ENCODE measurements around the gene THBS2. TPM values are rescaled to one million over a fixed set of nuclear protein-coding genes. Genes with fewer than 3 reads are reported as not detected.
"Not testable (repeated sequence)": the region's sequence is repeated elsewhere in the genome, so short reads cannot be mapped to it uniquely, and the experiment has no call there.

The THBS2 gene
- polyA plus RNA-seq, 4 donors = 0.45 to 7.9 (median 2.8) TPM

DNA sequence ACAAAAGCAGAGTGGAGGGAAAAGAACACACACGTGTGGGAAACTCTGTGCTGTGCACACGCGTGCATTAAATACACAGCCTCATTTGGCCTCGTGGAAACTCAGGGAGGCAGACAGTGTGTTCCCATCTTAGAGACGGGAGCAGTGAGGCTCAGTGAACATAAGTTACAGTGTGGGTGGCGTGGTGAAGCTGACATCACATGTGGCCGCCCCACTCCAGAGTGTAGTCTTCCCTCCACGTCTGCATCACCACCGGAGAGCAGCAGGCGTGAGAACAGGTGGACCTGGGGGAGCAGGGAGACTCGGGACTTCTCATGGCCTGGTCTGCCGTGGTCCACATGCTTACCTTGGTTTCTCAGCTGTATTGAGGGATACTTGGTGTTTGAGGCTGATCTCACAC lies 51.7 kb downstream of the THBS2 start:
- no peaks in the 10 kb centered on the region for H3K36me3 ChIP-seq (ENCODE audit: control insufficient read depth in 3 of 3, insufficient read depth in 2 of 3, low read depth in 1 of 3, low read length in 3 of 3)
- H3K9me3 ChIP-seq (ENCODE audit: control insufficient read depth in 2 of 2, insufficient read depth in 1 of 2, low read depth in 1 of 2, low read length in 1 of 2) = peaks cover 0 to 12% of the 10 kb centered on the region in 2 donors
- no peaks in the 10 kb centered on the region for H3K27me3 ChIP-seq (ENCODE audit: control insufficient read depth in 3 of 3, insufficient read depth in 3 of 3, low read length in 3 of 3)
- H3K27ac ChIP-seq (ENCODE audit: low read depth in 1 of 3, low read length in 2 of 3) = no peak overlapping the region
- no peak overlapping the region for H3K4me3 ChIP-seq (ENCODE audit: low read depth in 1 of 3, low read length in 3 of 3)
- DNase-seq = no peak
- FAIRE-seq = no peak
- no peaks in the 10 kb centered on the region for H3K4me1 ChIP-seq (ENCODE audit: control insufficient read depth in 3 of 3, insufficient read depth in 2 of 3, low read depth in 1 of 3, low read length in 2 of 3)
- WGBS, 3 donors = 87 to 92% (median 88%) methylated on average over 12 of the region's 12 CpGs

DNA sequence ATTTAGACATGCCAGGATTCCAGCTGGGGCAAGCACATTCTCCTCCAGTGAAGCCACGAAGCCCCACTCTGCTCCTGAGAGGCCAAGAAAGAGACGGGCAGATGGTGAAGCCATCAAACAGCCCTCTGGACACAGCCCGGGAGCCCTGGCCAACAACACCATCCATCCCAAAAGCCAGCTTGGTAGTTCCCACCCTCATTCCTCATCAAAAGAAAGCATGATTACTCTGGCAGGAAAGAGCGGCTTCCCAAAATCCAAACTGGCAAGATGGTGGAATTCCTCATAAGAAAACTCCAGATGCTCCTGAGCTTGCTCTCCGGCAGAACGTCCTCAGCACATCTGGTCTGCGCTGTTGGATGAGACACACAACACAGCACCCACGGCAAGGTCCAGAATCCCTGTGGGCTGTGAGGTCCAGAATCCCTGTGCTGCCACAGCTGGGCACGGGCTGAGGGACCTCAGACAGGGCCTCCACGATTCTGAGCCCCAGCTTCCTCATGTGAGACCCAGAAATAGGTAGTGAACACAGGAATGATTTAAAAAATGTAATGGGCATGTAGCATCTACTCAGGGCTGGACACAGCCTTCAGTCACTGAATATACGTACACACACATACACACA lies 52.6 kb downstream of the THBS2 start:
- 68 to 85% (median 82%) methylated on average over 11 of the region's 11 CpGs for WGBS, 3 donors
- peaks cover 0 to 7% of the 10 kb centered on the region in 2 donors for H3K9me3 ChIP-seq (ENCODE audit: control insufficient read depth in 2 of 2, insufficient read depth in 1 of 2, low read depth in 1 of 2, low read length in 1 of 2)

DNA sequence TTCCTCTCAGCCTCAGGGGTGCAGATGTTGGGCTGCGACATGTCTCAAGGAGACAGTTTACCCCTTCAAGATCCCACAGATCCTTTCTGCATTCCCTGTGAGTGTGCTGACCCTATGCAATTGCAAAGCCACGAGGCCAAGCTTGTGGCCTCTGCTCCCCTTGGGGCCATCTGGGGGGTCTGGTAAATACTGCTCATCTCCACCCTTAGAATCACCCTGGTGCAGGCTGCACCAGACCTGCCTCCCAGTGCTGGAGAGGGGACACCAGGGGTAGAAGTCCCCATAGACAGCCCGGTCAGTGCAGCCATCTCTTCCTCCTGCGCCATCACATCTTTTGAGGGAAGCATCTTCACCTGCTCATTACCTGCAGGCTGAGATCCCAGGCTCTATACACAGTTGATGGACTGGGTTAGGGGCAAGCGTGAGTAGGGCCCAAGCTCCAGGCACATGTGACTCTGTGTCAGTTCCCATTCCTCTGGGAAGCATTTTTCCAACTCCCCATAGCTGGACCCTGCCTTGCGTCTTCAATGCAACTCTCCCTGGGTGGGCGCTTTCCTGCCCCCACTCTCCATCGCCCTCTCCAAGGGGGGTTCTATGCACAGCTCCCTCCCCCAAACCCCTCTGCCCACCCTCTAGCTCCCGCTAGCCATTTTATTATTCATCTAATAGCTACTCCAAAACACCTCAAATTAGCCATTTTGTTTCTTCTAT lies 53.9 kb downstream of the THBS2 start:
- Histone ChIP-seq H3K27me3 (ENCODE audit: control insufficient read depth in 3 of 3, insufficient read depth in 3 of 3, low read length in 3 of 3) (no peaks in the 10 kb centered on the region), H3K4me3 (ENCODE audit: low read depth in 1 of 3, low read length in 3 of 3) (no peak overlapping the region), H3K27ac (ENCODE audit: low read depth in 1 of 3, low read length in 2 of 3) (no peak overlapping the region), H3K36me3 (ENCODE audit: control insufficient read depth in 3 of 3, insufficient read depth in 2 of 3, low read depth in 1 of 3, low read length in 3 of 3) (no peaks in the 10 kb centered on the region), H3K4me1 (ENCODE audit: control insufficient read depth in 3 of 3, insufficient read depth in 2 of 3, low read depth in 1 of 3, low read length in 2 of 3) (no peaks in the 10 kb centered on the region), H3K9me3 (ENCODE audit: control insufficient read depth in 2 of 2, insufficient read depth in 1 of 2, low read depth in 1 of 2, low read length in 1 of 2) (peaks cover 0 to 2% of the 10 kb centered on the region in 2 donors)
- no peak for FAIRE-seq
- DNase-seq = no peak
- WGBS, 3 donors = 89 to 93% (median 93%) methylated on average over 9 of the region's 9 CpGs

More for the DNA sequence above, 52.6 kb downstream of the THBS2 start:
- H3K27ac ChIP-seq (ENCODE audit: low read depth in 1 of 3, low read length in 2 of 3) = no peak overlapping the region
- H3K4me1 ChIP-seq (ENCODE audit: control insufficient read depth in 3 of 3, insufficient read depth in 2 of 3, low read depth in 1 of 3, low read length in 2 of 3) = no peaks in the 10 kb centered on the region
- DNase-seq (no peak), FAIRE-seq (no peak)
- no peaks in the 10 kb centered on the region for H3K27me3 ChIP-seq (ENCODE audit: control insufficient read depth in 3 of 3, insufficient read depth in 3 of 3, low read length in 3 of 3)
- no peak overlapping the region for H3K4me3 ChIP-seq (ENCODE audit: low read depth in 1 of 3, low read length in 3 of 3)
- no peaks in the 10 kb centered on the region for H3K36me3 ChIP-seq (ENCODE audit: control insufficient read depth in 3 of 3, insufficient read depth in 2 of 3, low read depth in 1 of 3, low read length in 3 of 3)

DNA sequence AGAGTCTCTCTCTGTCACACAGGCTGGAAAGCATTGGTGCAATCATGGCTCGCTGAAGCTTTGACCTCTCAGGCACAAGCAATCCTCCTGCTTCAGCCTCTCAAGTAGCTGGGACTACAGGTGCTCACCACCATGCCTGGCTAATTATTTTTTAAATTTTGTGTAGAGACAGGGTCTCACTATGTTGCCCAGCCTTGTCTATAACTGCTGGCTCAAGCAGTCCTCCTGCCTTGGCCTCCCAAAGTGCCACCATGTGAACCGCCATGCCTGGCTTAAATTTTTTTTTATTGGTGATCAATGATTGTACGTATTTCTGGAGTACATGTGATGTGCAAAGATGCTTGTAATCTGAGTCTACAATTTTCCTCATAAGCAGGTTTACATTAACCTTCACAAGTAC lies 54.8 kb downstream of the THBS2 start:
- DNase-seq (no peak), FAIRE-seq (no peak)
- Histone ChIP-seq H3K4me3 (ENCODE audit: low read depth in 1 of 3, low read length in 3 of 3) (no peak overlapping the region), H3K4me1 (ENCODE audit: control insufficient read depth in 3 of 3, insufficient read depth in 2 of 3, low read depth in 1 of 3, low read length in 2 of 3) (no peaks in the 10 kb centered on the region), H3K27ac (ENCODE audit: low read depth in 1 of 3, low read length in 2 of 3) (no peak overlapping the region), H3K36me3 (ENCODE audit: control insufficient read depth in 3 of 3, insufficient read depth in 2 of 3, low read depth in 1 of 3, low read length in 3 of 3) (no peaks in the 10 kb centered on the region), H3K27me3 (ENCODE audit: control insufficient read depth in 3 of 3, insufficient read depth in 3 of 3, low read length in 3 of 3) (no peaks in the 10 kb centered on the region), H3K9me3 (ENCODE audit: control insufficient read depth in 2 of 2, insufficient read depth in 1 of 2, low read depth in 1 of 2, low read length in 1 of 2) (peaks cover 0 to 2% of the 10 kb centered on the region in 2 donors)
- WGBS, 3 donors = 88 to 97% (median 93%) methylated on average over 3 of the region's 3 CpGs

DNA sequence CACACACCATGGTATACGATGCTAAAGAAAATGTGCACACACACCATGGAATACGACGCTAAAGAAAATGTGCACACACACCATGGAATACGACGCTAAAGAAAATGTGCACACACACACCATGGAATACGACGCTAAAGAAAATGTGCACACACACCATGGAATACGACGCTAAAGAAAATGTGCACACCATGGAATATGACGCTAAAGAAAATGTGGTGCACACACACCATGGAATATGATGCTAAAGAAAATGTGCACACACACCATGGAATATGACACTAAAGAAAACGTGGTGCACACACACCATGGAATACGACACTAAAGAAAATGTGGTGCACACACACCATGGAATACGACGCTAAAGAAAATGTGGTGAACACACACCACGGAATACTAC lies 55.7 kb downstream of the THBS2 start:
- not testable (repeated sequence) for H3K27ac ChIP-seq (ENCODE audit: low read depth in 1 of 3, low read length in 2 of 3); FAIRE-seq; H3K4me3 ChIP-seq (ENCODE audit: low read depth in 1 of 3, low read length in 3 of 3); H3K27me3 ChIP-seq (ENCODE audit: control insufficient read depth in 3 of 3, insufficient read depth in 3 of 3, low read length in 3 of 3); DNase-seq; H3K36me3 ChIP-seq (ENCODE audit: control insufficient read depth in 3 of 3, insufficient read depth in 2 of 3, low read depth in 1 of 3, low read length in 3 of 3); H3K4me1 ChIP-seq (ENCODE audit: control insufficient read depth in 3 of 3, insufficient read depth in 2 of 3, low read depth in 1 of 3, low read length in 2 of 3); H3K9me3 ChIP-seq (ENCODE audit: control insufficient read depth in 2 of 2, insufficient read depth in 1 of 2, low read depth in 1 of 2, low read length in 1 of 2)
- 94 to 95% (median 95%) methylated on average over 15 of the region's 15 CpGs for WGBS, 3 donors

DNA sequence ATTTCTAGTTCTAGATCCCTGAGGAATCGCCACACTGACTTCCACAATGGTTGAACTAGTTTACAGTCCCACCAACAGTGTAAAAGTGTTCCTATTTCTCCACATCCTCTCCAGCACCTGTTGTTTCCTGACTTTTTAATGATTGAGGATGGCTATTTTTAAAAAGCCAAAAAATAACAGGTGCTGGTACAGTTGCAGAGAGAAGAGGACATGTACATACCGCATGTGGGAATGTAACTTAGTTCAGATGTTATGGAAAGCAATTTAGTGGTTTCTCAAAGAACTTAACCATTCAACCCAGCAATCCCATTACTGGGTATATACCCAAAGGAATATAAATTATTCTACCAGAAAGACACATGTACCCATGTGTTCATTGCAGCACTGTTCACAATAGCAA lies 57.4 kb downstream of the THBS2 start:
- not testable (repeated sequence) for FAIRE-seq; H3K27ac ChIP-seq (ENCODE audit: low read depth in 1 of 3, low read length in 2 of 3); H3K9me3 ChIP-seq (ENCODE audit: control insufficient read depth in 2 of 2, insufficient read depth in 1 of 2, low read depth in 1 of 2, low read length in 1 of 2); H3K4me1 ChIP-seq (ENCODE audit: control insufficient read depth in 3 of 3, insufficient read depth in 2 of 3, low read depth in 1 of 3, low read length in 2 of 3); H3K4me3 ChIP-seq (ENCODE audit: low read depth in 1 of 3, low read length in 3 of 3); H3K36me3 ChIP-seq (ENCODE audit: control insufficient read depth in 3 of 3, insufficient read depth in 2 of 3, low read depth in 1 of 3, low read length in 3 of 3); H3K27me3 ChIP-seq (ENCODE audit: control insufficient read depth in 3 of 3, insufficient read depth in 3 of 3, low read length in 3 of 3); DNase-seq
- 10 to 97% (median 96%) methylated on average over 1 to 2 of the region's 2 CpGs for WGBS, 3 donors

DNA sequence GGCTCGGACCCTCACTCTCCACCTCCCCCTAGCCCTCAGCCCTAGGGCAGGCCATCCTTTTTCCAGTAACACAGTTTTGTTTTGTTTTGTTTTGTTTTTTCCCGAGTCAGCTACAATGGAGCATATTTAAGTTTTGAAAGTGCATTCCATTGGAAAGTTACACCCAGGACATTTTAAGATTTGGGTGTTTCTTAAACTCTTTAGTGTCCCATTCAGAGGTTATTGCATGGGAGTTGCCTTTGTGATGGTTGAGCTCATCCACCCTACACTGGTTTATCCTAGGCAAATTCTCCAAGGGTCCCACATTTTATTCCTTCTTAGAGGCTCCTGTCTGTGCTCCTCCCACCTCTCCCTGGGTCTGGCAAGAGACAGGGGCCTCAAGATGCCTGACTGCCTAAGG lies 58.9 kb downstream of the THBS2 start:
- Histone ChIP-seq H3K9me3 (ENCODE audit: control insufficient read depth in 2 of 2, insufficient read depth in 1 of 2, low read depth in 1 of 2, low read length in 1 of 2) (no peaks in the 10 kb centered on the region), H3K4me3 (ENCODE audit: low read depth in 1 of 3, low read length in 3 of 3) (no peak overlapping the region), H3K27ac (ENCODE audit: low read depth in 1 of 3, low read length in 2 of 3) (no peak overlapping the region), H3K4me1 (ENCODE audit: control insufficient read depth in 3 of 3, insufficient read depth in 2 of 3, low read depth in 1 of 3, low read length in 2 of 3) (no peaks in the 10 kb centered on the region), H3K27me3 (ENCODE audit: control insufficient read depth in 3 of 3, insufficient read depth in 3 of 3, low read length in 3 of 3) (no peaks in the 10 kb centered on the region), H3K36me3 (ENCODE audit: control insufficient read depth in 3 of 3, insufficient read depth in 2 of 3, low read depth in 1 of 3, low read length in 3 of 3) (no peaks in the 10 kb centered on the region)
- no peak for DNase-seq
- no peak for FAIRE-seq
- 71 to 77% (median 73%) methylated on average over 2 of the region's 2 CpGs for WGBS, 3 donors

DNA sequence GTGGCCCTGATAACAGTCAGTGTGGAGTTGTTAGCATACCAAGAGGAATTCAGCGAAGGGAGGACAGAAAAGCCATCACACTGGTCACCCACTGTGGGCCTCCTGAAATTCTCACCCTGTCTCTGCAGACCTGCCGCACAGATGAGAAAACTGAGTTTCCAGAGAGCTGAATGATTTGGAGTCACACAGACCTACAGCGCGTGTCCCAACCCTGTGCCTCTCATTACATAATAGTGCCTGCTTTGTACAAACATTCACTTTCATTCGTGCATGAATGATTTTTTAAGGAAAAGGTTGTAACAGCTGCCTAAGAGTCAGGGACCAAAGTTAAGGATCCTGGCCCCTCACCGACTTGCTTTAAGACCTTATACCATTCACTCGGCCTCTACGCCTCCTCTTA lies 62.7 kb downstream of the THBS2 start:
- H3K9me3 ChIP-seq (ENCODE audit: control insufficient read depth in 2 of 2, insufficient read depth in 1 of 2, low read depth in 1 of 2, low read length in 1 of 2) = no peaks in the 10 kb centered on the region
- H3K27me3 ChIP-seq (ENCODE audit: control insufficient read depth in 3 of 3, insufficient read depth in 3 of 3, low read length in 3 of 3) = no peaks in the 10 kb centered on the region
- FAIRE-seq = no peak
- H3K4me1 ChIP-seq (ENCODE audit: control insufficient read depth in 3 of 3, insufficient read depth in 2 of 3, low read depth in 1 of 3, low read length in 2 of 3) = no peaks in the 10 kb centered on the region
- no peak for DNase-seq
- no peak overlapping the region for H3K4me3 ChIP-seq (ENCODE audit: low read depth in 1 of 3, low read length in 3 of 3)
- H3K27ac ChIP-seq (ENCODE audit: low read depth in 1 of 3, low read length in 2 of 3) = peak overlapping the region in 1 of 3 donors; percentile 51
- 86 to 91% (median 88%) methylated on average over 8 of the region's 8 CpGs for WGBS, 3 donors
- H3K36me3 ChIP-seq (ENCODE audit: control insufficient read depth in 3 of 3, insufficient read depth in 2 of 3, low read depth in 1 of 3, low read length in 3 of 3) = no peaks in the 10 kb centered on the region

Data from small intestine (tissue), 7 donors.